GM21737 (cell line): Measurements from ENCODE around the gene PTHLH.

Experiments
- ATAC-seq: cut with Tn5 transposase; IDR thresholded peaks from one replicate; pipeline ENCODE4 v1.9.1; 2021; ENCODE audit warnings: mild to moderate bottlenecking, moderate library complexity; ENCODE audit not compliant: unreplicated experiment

Gene PTHLH

GRCh38 chr12:27940756-27941402, 31.7 kb downstream of the PTHLH start:
- peak; percentile 87 for ATAC-seq

- ATAC-seq = no peak
Measured at GRCh38 chr12:27940245-27940644, 32.3 kb downstream of the PTHLH start.

GRCh38 chr12:27937768-27938167, 34.8 kb downstream of the PTHLH start:
- no peak for ATAC-seq

- ATAC-seq = no peak
Measured at GRCh38 chr12:27936196-27936595, 36.3 kb downstream of the PTHLH start.

GRCh38 chr12:27934276-27934675, 38.3 kb downstream of the PTHLH start:
- no peak for ATAC-seq

GRCh38 chr12:27931390-27931789, 41.1 kb downstream of the PTHLH start:
- no peak for ATAC-seq

GRCh38 chr12:27927347-27927746, 45.2 kb downstream of the PTHLH start:
- no peak for ATAC-seq

- no peak for ATAC-seq
Measured at GRCh38 chr12:27924350-27925135, 48.0 kb downstream of the PTHLH start.

- ATAC-seq = no peak
Measured at GRCh38 chr12:27922531-27923139, 49.9 kb downstream of the PTHLH start.

- no peak for ATAC-seq
Measured at GRCh38 chr12:27919671-27920235, 52.8 kb downstream of the PTHLH start.

GRCh38 chr12:27915536-27915935, 57.0 kb downstream of the PTHLH start:
- ATAC-seq = no peak

GRCh38 chr12:27915021-27915420, 57.5 kb downstream of the PTHLH start:
- ATAC-seq = no peak

GRCh38 chr12:27913999-27914614, 58.4 kb downstream of the PTHLH start:
- no peak for ATAC-seq

- ATAC-seq = no peak
Measured at GRCh38 chr12:27911397-27911796, 61.1 kb downstream of the PTHLH start.
